GM19240 (cell line): ENCODE results near the gene MRPL38.
"Not testable (repeated sequence)": the region's sequence is repeated elsewhere in the genome, so short reads cannot be mapped to it uniquely, and the experiment has no call there.

Experiments
- DNase-seq: peaks from one replicate; pipeline ENCODE4 v3.0.0; 2011; ENCODE audit warnings: low spot score; ENCODE audit not compliant: insufficient read length

Gene MRPL38

GRCh38 chr17:75876938-75877751, 27.5 kb downstream of the MRPL38 start:
- no peak for DNase-seq

GRCh38 chr17:75876190-75876937, 28.3 kb downstream of the MRPL38 start:
- DNase-seq = peak; percentile 46

- DNase-seq = no peak
Observed at GRCh38 chr17:75875940-75876189, 28.8 kb downstream of the MRPL38 start.

DNA sequence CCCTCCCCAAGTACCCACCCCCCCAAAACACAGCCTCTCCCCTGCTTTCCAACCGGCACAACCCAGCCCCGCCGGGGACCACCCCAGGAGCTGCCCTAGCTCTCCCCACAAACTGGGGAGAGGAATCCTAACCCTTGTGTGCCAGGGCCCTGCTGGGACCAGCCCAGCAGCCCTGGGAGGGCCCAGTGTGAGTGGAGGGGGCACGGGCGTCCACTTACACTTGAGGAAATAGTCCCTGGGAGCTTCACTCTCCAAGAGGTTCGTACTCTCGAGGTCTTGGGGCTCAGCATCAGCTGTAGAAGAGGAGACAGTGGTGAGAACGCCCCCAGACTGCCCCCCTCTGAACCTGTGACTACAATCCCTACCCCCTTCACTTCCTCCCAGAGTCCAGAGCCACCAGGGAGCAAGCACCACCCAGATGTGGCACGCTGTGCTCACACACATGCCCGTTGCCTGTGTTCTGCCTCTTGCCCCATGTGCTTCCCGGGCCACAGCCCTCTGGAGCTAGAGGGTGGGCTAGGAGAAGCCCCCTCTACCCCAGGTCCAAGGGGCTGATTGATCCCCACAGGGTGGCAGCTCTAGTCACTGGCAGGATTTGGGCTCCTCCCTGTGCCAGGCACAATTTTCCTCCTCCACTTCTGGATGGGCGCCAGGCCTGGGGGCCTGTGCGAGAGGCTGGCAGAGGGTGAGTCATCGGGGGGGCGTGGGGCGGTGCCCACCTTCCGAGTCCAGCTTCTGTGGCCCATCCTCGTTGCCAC, 29.3 kb downstream of the MRPL38 start:
- DNase-seq = no peak

DNA sequence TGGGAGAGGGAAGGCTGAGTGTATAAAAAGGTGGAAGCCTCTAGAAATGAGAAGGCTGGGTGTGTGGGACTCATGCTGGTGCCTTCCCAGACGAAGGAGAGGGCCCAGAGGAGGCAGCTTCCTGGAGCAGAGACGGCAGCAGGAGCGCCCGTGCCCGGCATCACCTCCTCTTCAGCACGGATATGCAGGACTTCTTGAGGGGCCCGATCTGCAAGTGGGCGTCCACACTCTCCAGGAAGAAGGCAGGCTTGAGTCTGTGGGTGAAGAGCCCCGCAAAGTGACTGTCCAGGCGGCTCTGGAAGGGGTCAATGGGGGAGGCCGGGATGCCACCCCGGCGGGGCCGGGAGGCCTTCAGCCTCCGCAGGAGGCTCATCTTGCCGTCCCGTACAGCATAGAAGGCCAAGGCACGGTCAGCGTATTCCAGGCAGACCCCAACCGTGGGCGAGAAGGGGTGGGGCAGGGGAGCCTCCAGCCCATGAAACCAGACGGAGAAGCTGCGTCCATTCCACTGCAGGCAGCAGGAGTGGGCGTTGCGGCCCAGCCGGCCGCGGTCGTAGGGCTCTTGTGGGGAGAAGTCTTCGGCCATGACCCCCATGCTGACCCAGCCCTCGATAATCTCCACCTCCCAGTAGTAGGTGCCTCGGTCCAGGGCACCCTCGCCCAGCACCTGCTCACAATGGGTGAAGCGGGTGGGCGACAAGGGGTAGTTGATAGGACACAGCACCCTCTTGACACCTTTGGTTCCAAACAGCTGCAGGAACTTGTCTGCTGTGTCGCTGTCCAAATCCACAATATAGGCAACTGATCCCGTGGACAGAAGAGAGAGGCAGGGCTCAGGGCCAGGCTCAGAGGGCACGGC, 30.1 kb downstream of the MRPL38 start:
- DNase-seq = no peak

GRCh38 chr17:75873587-75874322, 30.9 kb downstream of the MRPL38 start:
- DNase-seq = no peak

DNA sequence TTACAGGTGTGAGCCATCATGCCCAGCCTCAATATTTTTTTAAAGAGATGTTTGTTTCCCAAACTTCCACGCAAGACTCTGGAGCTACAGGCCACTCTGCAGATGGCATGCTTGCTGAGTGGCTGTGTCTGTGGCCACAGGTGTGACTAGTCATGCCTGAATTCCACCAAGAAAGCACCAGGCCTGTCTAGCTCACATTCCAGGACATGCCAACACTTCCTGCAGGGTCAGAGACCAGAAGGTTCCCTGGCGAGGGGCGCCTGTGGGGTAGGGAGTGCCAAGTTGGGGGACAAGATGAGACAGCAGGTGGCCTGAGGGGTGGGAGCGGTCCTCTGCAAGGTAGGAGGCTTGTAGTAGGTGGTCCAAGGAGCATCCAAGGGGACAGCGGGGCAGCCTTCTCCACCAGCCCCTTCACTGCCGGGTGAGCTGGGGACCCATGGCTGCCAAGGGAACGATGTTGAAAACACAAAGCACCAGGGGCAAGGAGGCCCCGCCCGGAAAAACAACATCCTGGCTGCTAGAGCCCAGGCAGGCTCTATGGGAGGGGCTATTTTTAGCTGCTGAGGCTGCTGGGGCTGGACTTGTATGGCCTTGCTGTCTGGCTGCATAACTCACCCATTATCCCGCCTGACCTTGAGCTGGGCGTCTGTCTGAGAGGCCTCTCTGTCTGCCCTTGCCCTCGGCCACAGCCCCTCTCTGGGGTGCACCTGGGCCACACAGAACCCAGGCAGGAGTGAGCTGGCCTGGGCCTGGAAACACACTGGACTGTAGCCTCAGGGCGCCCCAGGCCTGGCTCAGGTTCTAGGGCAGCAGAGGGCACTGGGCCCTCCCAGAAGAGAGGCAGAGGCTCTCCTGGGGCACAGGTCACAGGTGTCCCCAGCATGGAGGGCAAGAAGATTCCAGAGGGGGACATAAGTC, 32.0 kb downstream of the MRPL38 start:
- no peak for DNase-seq

DNA sequence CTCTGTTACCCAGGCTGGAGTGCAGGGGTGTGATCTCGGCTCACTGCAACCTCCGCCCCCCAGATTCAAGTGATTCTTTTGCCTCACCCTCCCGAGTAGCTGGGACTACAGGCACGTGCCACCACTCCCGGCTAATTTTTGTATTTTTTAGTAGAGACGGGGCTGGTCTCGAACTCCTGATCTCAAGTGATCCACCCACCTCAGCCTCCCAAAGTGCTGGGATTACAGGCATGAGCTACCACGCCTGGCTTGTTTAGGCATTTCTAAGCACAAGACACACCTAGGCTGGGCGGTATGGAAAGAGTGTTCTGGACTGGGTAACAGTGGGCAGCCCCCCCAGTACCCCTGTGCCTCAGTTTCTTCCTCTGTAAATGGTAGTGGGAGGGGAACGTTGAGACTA, 34.5 kb downstream of the MRPL38 start:
- not testable (repeated sequence) for DNase-seq

DNA sequence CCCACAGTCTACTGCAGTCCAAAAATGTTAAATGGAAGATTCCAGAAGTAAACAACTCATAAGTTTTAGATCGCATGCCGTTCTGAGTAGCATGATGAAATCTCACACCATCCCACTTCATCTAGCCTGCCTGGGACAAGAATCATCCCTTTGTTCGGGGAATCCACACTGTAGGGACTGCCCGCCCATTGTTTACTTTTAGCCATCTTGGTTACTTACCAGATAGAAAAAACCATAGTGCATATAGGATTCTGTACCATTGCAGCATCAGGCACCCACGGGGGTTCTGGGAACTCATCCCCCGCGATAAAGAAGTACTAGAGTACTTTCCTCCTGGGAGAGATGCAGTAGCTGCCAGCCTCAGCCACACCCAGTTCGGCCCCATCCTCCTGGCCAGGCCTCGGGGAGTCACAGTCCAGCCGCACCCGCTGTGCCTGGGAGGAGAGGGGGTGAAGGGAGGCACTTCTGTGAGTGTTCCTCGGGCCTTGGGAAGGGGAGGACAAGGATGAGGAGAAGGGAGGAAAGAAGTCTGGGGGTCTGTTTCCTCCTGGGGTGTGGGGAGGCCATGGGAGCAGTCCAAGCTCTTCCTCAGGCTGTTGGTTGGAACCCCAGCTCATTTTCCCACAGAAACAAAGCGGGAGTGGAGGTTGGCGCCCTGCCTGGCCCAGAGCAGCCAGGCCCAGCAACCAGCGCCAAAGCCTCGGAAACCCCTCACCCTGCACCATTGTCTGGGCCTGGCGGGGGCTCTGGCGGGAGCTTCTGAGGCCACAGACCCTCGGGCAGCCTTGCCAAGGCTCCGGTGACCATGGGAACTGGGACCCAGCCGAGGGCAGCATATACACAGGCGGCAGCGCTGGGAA, 35.2 kb downstream of the MRPL38 start:
- no peak for DNase-seq

DNA sequence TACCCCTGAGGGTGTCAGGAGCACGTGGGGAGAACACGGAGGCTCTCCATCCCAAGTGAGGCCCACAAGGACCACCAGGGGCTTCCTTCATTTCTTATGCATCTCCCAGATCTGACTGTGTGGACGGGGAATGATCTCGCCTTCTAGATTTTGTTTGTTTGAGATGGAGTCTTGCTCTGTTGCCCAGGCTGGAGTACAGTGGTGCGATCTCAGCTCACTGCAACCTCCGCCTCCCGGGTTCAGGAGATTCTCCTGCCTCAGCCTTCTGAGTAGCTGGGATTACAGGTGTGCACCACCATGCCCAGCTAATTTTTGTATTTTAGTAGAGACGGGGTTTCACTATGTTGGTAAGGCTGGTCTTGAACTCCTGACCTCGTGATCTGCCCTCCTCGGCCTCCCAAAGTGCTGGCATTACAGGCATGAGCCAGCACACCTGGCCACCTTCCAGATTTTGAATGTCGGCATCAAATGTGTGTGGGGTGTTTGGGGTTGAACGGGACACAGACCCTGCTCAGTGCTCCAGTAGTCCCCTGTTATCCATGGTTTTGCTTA, 35.9 kb downstream of the MRPL38 start:
- DNase-seq = not testable (repeated sequence)

DNA sequence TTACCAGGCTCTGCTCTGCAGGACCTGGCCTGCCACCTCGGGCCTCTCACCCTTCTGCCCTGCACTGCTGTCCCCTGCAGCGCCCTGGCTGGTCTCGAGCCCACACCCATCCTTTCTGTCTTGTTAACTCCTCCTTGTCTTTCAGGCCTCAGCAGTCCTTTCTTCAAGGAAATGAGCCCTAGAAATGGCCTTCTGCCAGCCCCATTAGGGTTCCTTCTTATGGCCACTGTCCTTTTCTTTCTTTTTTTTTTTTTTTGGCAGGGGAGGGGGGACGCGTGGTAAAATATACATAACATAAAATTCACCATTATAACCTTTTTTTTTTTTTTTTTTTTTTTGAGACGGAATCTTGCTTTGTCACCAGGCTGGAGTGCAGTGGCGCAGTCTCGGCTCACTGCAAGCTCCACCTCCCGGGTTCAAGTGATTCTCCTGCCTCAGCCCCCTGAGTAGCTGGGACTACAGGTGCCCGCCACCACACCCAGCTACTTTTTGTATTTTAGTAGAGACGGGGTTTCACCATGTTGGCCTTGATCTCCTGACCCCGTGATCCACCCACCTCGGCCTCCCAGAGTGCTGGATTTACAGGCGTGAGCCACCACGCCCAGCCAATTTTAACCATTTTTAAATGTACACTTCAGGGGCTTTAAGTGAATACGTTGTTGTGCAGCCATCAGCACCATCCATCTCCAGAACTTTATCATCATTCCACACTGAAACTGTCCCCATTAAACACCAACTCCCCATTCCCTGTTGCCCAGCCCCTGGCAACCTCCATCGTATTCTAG, 39.1 kb downstream of the MRPL38 start:
- DNase-seq = not testable (repeated sequence)

- DNase-seq = not testable (repeated sequence)
Observed at GRCh38 chr17:75864887-75865286, 39.8 kb downstream of the MRPL38 start.

GRCh38 chr17:75864448-75864871, 40.2 kb downstream of the MRPL38 start:
- peak; percentile 83 for DNase-seq

DNA sequence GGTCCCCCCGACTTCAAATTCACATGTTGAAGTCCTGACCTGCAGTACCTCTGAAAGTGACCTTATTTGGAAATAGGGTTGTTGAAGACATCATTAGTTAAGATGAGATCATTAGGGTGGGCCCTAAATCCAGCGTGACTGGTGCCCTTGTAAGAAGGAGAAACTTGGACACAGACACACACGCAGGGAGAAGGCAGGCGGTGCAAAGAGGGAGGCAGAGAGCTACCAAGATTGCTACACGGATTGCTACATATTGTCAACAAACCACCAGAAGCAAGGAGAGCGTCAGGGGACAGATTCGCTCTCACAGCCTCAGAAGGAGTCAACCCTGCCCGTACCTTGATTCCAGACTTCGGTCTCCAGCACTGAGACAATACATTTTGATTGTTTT, 42.8 kb downstream of the MRPL38 start:
- DNase-seq = no peak

GRCh38 chr17:75859358-75859757, 45.3 kb downstream of the MRPL38 start:
- not testable (repeated sequence) for DNase-seq

DNA sequence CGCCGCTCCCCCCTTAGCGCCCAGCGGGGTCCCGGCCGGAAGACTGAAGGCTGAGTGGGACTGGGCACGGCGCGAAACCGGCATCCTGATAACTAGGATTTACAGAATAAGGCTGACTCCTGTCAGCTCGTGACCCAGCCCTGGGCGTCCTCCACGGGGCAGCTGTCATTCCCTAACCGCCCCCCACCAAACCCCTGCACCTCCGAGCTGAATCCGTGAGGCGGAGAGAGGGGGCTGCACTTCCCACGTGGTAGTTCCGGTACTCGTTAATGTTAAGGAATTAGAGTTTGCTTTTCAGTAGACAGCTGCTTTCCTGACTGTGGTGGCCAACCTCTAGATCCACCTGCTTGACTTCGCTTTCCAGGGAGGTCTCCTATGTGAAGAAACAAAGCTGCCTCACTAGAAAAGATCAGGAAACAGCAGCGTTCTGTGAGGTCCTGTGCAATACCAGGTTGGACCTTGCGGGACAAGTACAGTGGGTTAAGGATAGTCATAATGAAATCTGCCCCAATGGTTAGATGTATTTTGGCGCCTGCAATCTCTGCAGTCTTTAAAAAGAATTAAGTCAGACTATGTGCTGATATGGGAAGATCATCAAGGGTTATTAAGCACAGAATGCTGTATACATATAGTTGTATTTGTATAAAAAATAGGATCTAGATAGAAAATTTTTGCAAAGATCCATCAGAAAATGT, 48.5 kb downstream of the MRPL38 start:
- no peak for DNase-seq
